Activated T-helper 1 cell treated with anti-CD3 and anti-CD28 coated beads, Interleukin-12 subunit alpha, Interleukin-12 subunit beta, Interleukin-2, Interleukin-4 antibody, amounts not matched to agents 30 ng/mL and 10 ng/mL and 1 ng/mL, durations not matched to agents 14 hours and 24 hours and 36 hours (primary cell): ENCODE results near the gene ABLIM1. TPM values are rescaled to one million over a fixed set of nuclear protein-coding genes. Genes with fewer than 3 reads are reported as not detected.

ENCODE experiments used
- DNase-seq: peaks from one replicate; pipeline ENCODE4 v3.0.0; 2021; ENCODE audit warnings: low spot score
- H3K27ac Mint-ChIP-seq: one replicate; pipeline ENCODE4 v1.8.0; 2021; ENCODE audit warnings: mild to moderate bottlenecking, mixed read lengths
- H3K27me3 Mint-ChIP-seq: one replicate; pipeline ENCODE4 v1.8.0; 2022; ENCODE audit warnings: mild to moderate bottlenecking, moderate library complexity, mixed read lengths; ENCODE audit not compliant: insufficient read depth
- H3K36me3 Mint-ChIP-seq: one replicate; pipeline ENCODE4 v1.8.0; 2021; ENCODE audit warnings: low read depth, mixed read lengths
- H3K4me1 Mint-ChIP-seq: one replicate; pipeline ENCODE4 v1.8.0; 2021; ENCODE audit warnings: low read depth, mixed read lengths
- H3K4me3 Mint-ChIP-seq: one replicate; pipeline ENCODE4 v1.8.0; 2021; ENCODE audit warnings: mild to moderate bottlenecking, moderate library complexity, mixed read lengths
- H3K9me3 Mint-ChIP-seq: one replicate; pipeline ENCODE4 v1.8.0; 2021; ENCODE audit warnings: mixed read lengths
- intact Hi-C: fragments of 100-400 bp; cut with micrococcal nuclease; formaldehyde crosslinking; loops from one replicate; pipeline ENCODE4 v1.15.1; 2024
- total RNA-seq: library from RNA; stranded (reverse); gene quantifications from 2 replicates; pipeline ENCODE4 v1.2.3, GENCODE V29; 2022

The ABLIM1 gene
- total RNA-seq, 1 donor from 2014 or later, result 14.2 TPM

GRCh38 chr10:114518401-114519305 is 139.4 kb downstream of the ABLIM1 start:
- H3K27me3 Mint-ChIP-seq, result peaks cover 2% of the 10 kb centered on the region
- DNase-seq, result no peak
- H3K27ac Mint-ChIP-seq, result no peak overlapping the region
- H3K9me3 Mint-ChIP-seq, result no peaks in the 10 kb centered on the region
- H3K4me3 Mint-ChIP-seq, result no peak overlapping the region
- intact Hi-C loops, result no loop called here
- H3K36me3 Mint-ChIP-seq, result peaks cover 17% of the 10 kb centered on the region
- H3K4me1 Mint-ChIP-seq, result peaks cover 93% of the 10 kb centered on the region

- DNase-seq, result no peak
- no peak overlapping the region for H3K4me3 Mint-ChIP-seq
- H3K4me1 Mint-ChIP-seq, result peaks cover 93% of the 10 kb centered on the region
- peaks cover 21% of the 10 kb centered on the region for H3K36me3 Mint-ChIP-seq
- intact Hi-C loops, result no loop called here
- peaks cover 2% of the 10 kb centered on the region for H3K27me3 Mint-ChIP-seq
- H3K9me3 Mint-ChIP-seq, result no peaks in the 10 kb centered on the region
- H3K27ac Mint-ChIP-seq, result peak overlapping the region; percentile 50
Measured at GRCh38 chr10:114517368-114518250, 140.5 kb downstream of the ABLIM1 start.

GRCh38 chr10:114516356-114516755 is 141.7 kb downstream of the ABLIM1 start:
- intact Hi-C loops, result no loop called here
- Mint-ChIP-seq H3K4me1 (peaks cover 91% of the 10 kb centered on the region), H3K27ac (no peak overlapping the region), H3K36me3 (peaks cover 21% of the 10 kb centered on the region), H3K9me3 (no peaks in the 10 kb centered on the region), H3K27me3 (peaks cover 2% of the 10 kb centered on the region), H3K4me3 (no peak overlapping the region)
- no peak for DNase-seq

DNA sequence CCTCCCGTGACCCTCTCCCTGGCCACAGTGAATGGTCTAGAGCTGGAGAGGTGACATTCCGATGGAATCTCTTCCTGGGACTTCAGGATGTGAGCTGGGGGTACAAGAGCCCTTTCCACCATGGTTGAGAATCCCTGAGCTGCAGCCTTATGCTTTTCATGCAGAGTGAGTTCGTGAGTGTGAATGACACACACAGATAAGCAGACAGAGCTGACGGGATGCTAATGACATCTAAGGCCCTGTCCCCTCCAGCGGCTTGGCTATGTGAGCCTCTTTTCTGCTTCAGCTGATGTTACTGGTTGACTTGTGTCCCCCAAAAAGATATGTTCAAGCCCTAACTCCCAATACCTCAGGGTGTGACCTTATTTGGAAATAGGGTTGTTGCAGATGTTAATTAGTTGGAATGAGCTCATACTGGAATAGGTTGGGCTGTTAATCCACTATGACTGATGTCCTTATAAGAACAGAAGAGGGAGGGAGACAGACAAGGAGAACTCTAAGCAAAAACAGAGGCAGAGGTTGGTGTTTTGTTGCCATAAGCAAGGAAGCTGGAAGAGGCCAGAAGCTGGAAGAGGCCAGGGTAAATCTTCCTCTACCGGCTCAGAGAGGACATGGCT is 142.7 kb downstream of the ABLIM1 start:
- no peak overlapping the region for H3K4me3 Mint-ChIP-seq
- DNase-seq, result no peak
- no peaks in the 10 kb centered on the region for H3K9me3 Mint-ChIP-seq
- H3K27me3 Mint-ChIP-seq, result peaks cover 2% of the 10 kb centered on the region
- no peak overlapping the region for H3K27ac Mint-ChIP-seq
- H3K4me1 Mint-ChIP-seq, result peaks cover 82% of the 10 kb centered on the region
- intact Hi-C loops, result no loop called here
- peaks cover 21% of the 10 kb centered on the region for H3K36me3 Mint-ChIP-seq

- Mint-ChIP-seq H3K27ac (no peak overlapping the region), H3K4me1 (peaks cover 75% of the 10 kb centered on the region), H3K36me3 (peaks cover 27% of the 10 kb centered on the region), H3K4me3 (no peak overlapping the region), H3K9me3 (no peaks in the 10 kb centered on the region), H3K27me3 (peaks cover 2% of the 10 kb centered on the region)
- DNase-seq, result no peak
- intact Hi-C loops, result no loop called here
Measured at GRCh38 chr10:114513381-114513792, 144.7 kb downstream of the ABLIM1 start.

GRCh38 chr10:114511881-114512280 is 146.2 kb downstream of the ABLIM1 start:
- peaks cover 66% of the 10 kb centered on the region for H3K4me1 Mint-ChIP-seq
- no peak for DNase-seq
- no peak overlapping the region for H3K4me3 Mint-ChIP-seq
- H3K36me3 Mint-ChIP-seq, result peaks cover 25% of the 10 kb centered on the region
- no peak overlapping the region for H3K27ac Mint-ChIP-seq
- intact Hi-C loops, result no loop called here
- H3K27me3 Mint-ChIP-seq, result no peaks in the 10 kb centered on the region
- H3K9me3 Mint-ChIP-seq, result no peaks in the 10 kb centered on the region

DNA sequence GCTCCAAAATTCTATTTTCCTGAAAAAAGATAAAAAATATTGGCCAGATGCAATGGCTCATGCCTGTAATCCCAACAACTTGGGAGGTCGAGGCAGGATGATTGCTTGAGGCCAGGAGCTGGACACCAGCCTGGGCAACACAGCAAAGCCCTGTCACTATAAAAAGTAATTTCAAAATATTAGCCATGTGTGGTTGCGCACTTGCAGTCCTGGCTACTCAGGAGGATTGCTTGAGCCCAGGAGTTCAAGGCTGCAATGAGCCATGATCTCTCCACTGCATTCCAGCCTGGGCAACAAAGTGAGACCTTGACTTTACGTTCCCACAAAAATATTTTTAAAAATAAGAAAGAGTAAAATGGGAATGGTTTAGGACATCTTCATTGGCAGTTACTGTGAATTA is 149.7 kb downstream of the ABLIM1 start:
- Mint-ChIP-seq H3K4me1 (peaks cover 65% of the 10 kb centered on the region), H3K4me3 (no peak overlapping the region), H3K9me3 (no peaks in the 10 kb centered on the region), H3K36me3 (peaks cover 32% of the 10 kb centered on the region), H3K27me3 (no peaks in the 10 kb centered on the region), H3K27ac (no peak overlapping the region)
- no peak for DNase-seq
- intact Hi-C loops, result loop anchor here (1.0 kb wide), 1 partner anchor 9 kb away; no protein-coding TSS in a partner anchor

GRCh38 chr10:114507449-114507848 is 150.6 kb downstream of the ABLIM1 start:
- H3K27me3 Mint-ChIP-seq, result no peaks in the 10 kb centered on the region
- intact Hi-C loops, result no loop called here
- no peaks in the 10 kb centered on the region for H3K9me3 Mint-ChIP-seq
- H3K36me3 Mint-ChIP-seq, result peaks cover 27% of the 10 kb centered on the region
- no peak overlapping the region for H3K27ac Mint-ChIP-seq
- H3K4me1 Mint-ChIP-seq, result peaks cover 60% of the 10 kb centered on the region
- H3K4me3 Mint-ChIP-seq, result no peak overlapping the region
- DNase-seq, result no peak

DNA sequence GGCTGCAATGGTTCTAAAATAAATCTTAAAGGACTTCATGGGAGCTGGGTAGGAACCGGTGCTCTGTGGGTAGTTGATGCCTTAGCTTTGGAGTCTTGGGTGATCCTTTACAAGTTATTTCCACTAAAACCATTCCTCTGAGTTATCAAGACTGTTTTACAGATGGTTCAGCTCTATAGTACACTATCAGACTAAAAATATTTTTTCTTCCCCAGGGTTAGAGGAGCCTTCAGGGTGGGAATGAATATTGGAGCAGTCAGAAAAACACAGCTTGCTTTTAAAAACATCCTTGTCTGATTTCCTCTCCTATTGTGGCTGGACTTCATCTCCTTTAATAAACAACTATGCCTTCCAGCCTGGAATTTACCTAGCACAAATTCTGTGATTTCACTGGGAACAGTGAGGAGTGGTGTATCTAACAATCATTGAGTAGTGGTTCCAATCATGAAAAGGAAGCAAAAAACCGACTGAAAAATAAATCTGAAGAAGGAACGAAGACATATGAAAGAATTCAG is 151.1 kb downstream of the ABLIM1 start:
- H3K4me1 Mint-ChIP-seq, result peaks cover 58% of the 10 kb centered on the region
- H3K9me3 Mint-ChIP-seq, result no peaks in the 10 kb centered on the region
- H3K36me3 Mint-ChIP-seq, result peaks cover 27% of the 10 kb centered on the region
- no peaks in the 10 kb centered on the region for H3K27me3 Mint-ChIP-seq
- H3K27ac Mint-ChIP-seq, result no peak overlapping the region
- DNase-seq, result no peak
- H3K4me3 Mint-ChIP-seq, result no peak overlapping the region
- intact Hi-C loops, result no loop called here

GRCh38 chr10:114504769-114505579 is 153.1 kb downstream of the ABLIM1 start:
- no peak for DNase-seq
- Mint-ChIP-seq H3K9me3 (no peaks in the 10 kb centered on the region), H3K36me3 (peaks cover 28% of the 10 kb centered on the region), H3K27me3 (no peaks in the 10 kb centered on the region), H3K27ac (no peak overlapping the region), H3K4me1 (peaks cover 73% of the 10 kb centered on the region), H3K4me3 (no peak overlapping the region)
- intact Hi-C loops, result no loop called here

DNA sequence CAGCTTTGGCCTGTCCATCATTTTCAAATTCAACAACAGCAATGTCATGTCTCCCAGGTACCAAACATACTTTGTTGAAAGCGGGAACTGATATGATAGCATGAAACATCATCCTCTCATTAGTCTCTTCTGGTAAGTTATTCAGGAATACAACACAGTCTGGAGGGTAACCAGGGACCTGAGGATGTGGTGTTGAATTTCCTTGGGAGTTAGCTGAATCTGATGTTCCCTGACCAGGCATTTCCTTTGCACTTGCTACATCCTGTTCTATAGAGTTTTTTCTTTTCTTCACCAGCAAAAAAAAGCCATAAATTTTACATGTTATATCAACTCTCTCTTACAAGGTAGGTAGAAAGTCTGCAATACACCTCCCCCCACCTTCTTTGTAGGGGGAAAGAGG is 156.0 kb downstream of the ABLIM1 start:
- Mint-ChIP-seq H3K9me3 (no peaks in the 10 kb centered on the region), H3K4me1 (peaks cover 84% of the 10 kb centered on the region)
- intact Hi-C loops, result no loop called here

DNA sequence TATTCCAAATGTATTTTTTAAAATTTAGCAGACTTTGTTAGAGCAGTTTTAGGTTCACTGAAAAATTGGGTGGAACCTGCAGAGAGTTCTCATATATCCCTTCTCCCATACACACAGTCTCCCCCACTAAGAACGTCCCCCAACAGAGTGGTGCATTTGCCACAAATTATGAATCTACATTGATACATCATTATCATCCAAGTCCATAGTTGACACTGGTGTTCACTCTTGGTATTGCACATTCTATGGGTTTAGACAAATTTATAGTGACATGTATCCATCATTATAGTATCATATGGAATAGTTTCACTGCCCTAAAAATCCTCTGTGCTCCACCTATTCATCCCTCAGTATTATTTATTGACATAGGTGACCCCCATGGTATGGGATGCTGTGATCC is 156.4 kb downstream of the ABLIM1 start:
- no peaks in the 10 kb centered on the region for H3K27me3 Mint-ChIP-seq
- peak overlapping the region; percentile 53 for H3K27ac Mint-ChIP-seq
- intact Hi-C loops, result no loop called here
- no peak for DNase-seq
- H3K36me3 Mint-ChIP-seq, result peaks cover 23% of the 10 kb centered on the region
- no peaks in the 10 kb centered on the region for H3K9me3 Mint-ChIP-seq
- H3K4me1 Mint-ChIP-seq, result peaks cover 84% of the 10 kb centered on the region
- H3K4me3 Mint-ChIP-seq, result peak overlapping the region; percentile 7

More for the DNA sequence above, 156.0 kb downstream of the ABLIM1 start:
- DNase-seq, result no peak
- Mint-ChIP-seq H3K27ac (peak overlapping the region; percentile 53), H3K27me3 (no peaks in the 10 kb centered on the region), H3K4me3 (peak overlapping the region; percentile 7), H3K36me3 (peaks cover 25% of the 10 kb centered on the region)
